Measurements from ENCODE around the gene RALGDS.

Gene RALGDS

GRCh38 chr9:133144142-133144903, 23.3 kb upstream of the RALGDS start:
- H3K4me1 ChIP-seq (ENCODE audit: control insufficient read depth, insufficient read depth, low read length, poor library complexity, severe bottlenecking) = peaks cover 76% of the 10 kb centered on the region

GRCh38 chr9:133143639-133144141, 22.6 kb upstream of the RALGDS start:
- Histone ChIP-seq H3K9me3 (ENCODE audit: control insufficient read depth, low read length) (no peaks in the 10 kb centered on the region), H3K36me3 (ENCODE audit: control insufficient read depth, insufficient read depth, low read length) (peaks cover 8% of the 10 kb centered on the region), H3K27ac (ENCODE audit: insufficient read depth, low read length, poor library complexity, severe bottlenecking) (peak overlapping the region; percentile 98), H3K27me3 (replicated peaks; ENCODE audit: control insufficient read depth, insufficient read depth, low read length, poor library complexity, severe bottlenecking) (no peaks in the 10 kb centered on the region), H3K4me1 (ENCODE audit: control insufficient read depth, insufficient read depth, low read length, poor library complexity, severe bottlenecking) (peaks cover 76% of the 10 kb centered on the region), H3K4me3 (ENCODE audit: insufficient read depth, low read depth, low read length, poor library complexity, severe bottlenecking) (peak overlapping the region; percentile 39)
- no peak for DNase-seq

More at GRCh38 chr9:133144142-133144903, 23.3 kb upstream of the RALGDS start:
- H3K27ac ChIP-seq (ENCODE audit: insufficient read depth, low read length, poor library complexity, severe bottlenecking) = peak overlapping the region; percentile 98
- H3K27me3 ChIP-seq (replicated peaks; ENCODE audit: control insufficient read depth, insufficient read depth, low read length, poor library complexity, severe bottlenecking) = no peaks in the 10 kb centered on the region
- H3K4me3 ChIP-seq (ENCODE audit: insufficient read depth, low read depth, low read length, poor library complexity, severe bottlenecking) = peak overlapping the region; percentile 39
- no peaks in the 10 kb centered on the region for H3K9me3 ChIP-seq (ENCODE audit: control insufficient read depth, low read length)
- H3K36me3 ChIP-seq (ENCODE audit: control insufficient read depth, insufficient read depth, low read length) = peaks cover 8% of the 10 kb centered on the region
- peak; percentile 91 to 93 (median 92) for DNase-seq

- peak overlapping the region; percentile 98 for H3K27ac ChIP-seq (ENCODE audit: insufficient read depth, low read length, poor library complexity, severe bottlenecking)
- peaks cover 8% of the 10 kb centered on the region for H3K36me3 ChIP-seq (ENCODE audit: control insufficient read depth, insufficient read depth, low read length)
- DNase-seq = peak in 1 of 3 donors; percentile 44
- H3K9me3 ChIP-seq (ENCODE audit: control insufficient read depth, low read length) = no peaks in the 10 kb centered on the region
- peaks cover 76% of the 10 kb centered on the region for H3K4me1 ChIP-seq (ENCODE audit: control insufficient read depth, insufficient read depth, low read length, poor library complexity, severe bottlenecking)
- no peaks in the 10 kb centered on the region for H3K27me3 ChIP-seq (replicated peaks; ENCODE audit: control insufficient read depth, insufficient read depth, low read length, poor library complexity, severe bottlenecking)
- no peak overlapping the region for H3K4me3 ChIP-seq (ENCODE audit: insufficient read depth, low read depth, low read length, poor library complexity, severe bottlenecking)
These were observed 21.9 kb upstream of the RALGDS start for GRCh38 chr9:133142684-133143622.

GRCh38 chr9:133141833-133142595, 21.0 kb upstream of the RALGDS start:
- H3K27me3 ChIP-seq (replicated peaks; ENCODE audit: control insufficient read depth, insufficient read depth, low read length, poor library complexity, severe bottlenecking) = no peaks in the 10 kb centered on the region
- peak overlapping the region; percentile 98 for H3K27ac ChIP-seq (ENCODE audit: insufficient read depth, low read length, poor library complexity, severe bottlenecking)
- DNase-seq = peak; percentile 83 to 85 (median 84)
- H3K36me3 ChIP-seq (ENCODE audit: control insufficient read depth, insufficient read depth, low read length) = peaks cover 8% of the 10 kb centered on the region
- no peaks in the 10 kb centered on the region for H3K9me3 ChIP-seq (ENCODE audit: control insufficient read depth, low read length)
- peaks cover 76% of the 10 kb centered on the region for H3K4me1 ChIP-seq (ENCODE audit: control insufficient read depth, insufficient read depth, low read length, poor library complexity, severe bottlenecking)
- peak overlapping the region; percentile 9 for H3K4me3 ChIP-seq (ENCODE audit: insufficient read depth, low read depth, low read length, poor library complexity, severe bottlenecking)

GRCh38 chr9:133140606-133141005, 19.6 kb upstream of the RALGDS start:
- peaks cover 77% of the 10 kb centered on the region for H3K4me1 ChIP-seq (ENCODE audit: control insufficient read depth, insufficient read depth, low read length, poor library complexity, severe bottlenecking)
- H3K27ac ChIP-seq (ENCODE audit: insufficient read depth, low read length, poor library complexity, severe bottlenecking) = peak overlapping the region; percentile 98

GRCh38 chr9:133140174-133140505, 19.1 kb upstream of the RALGDS start:
- H3K4me1 ChIP-seq (ENCODE audit: control insufficient read depth, insufficient read depth, low read length, poor library complexity, severe bottlenecking) = peaks cover 79% of the 10 kb centered on the region

More at GRCh38 chr9:133140606-133141005, 19.6 kb upstream of the RALGDS start:
- Histone ChIP-seq H3K9me3 (ENCODE audit: control insufficient read depth, low read length) (no peaks in the 10 kb centered on the region), H3K4me3 (ENCODE audit: insufficient read depth, low read depth, low read length, poor library complexity, severe bottlenecking) (no peak overlapping the region), H3K36me3 (ENCODE audit: control insufficient read depth, insufficient read depth, low read length) (peaks cover 4% of the 10 kb centered on the region), H3K27me3 (replicated peaks; ENCODE audit: control insufficient read depth, insufficient read depth, low read length, poor library complexity, severe bottlenecking) (no peaks in the 10 kb centered on the region)
- DNase-seq = no peak

GRCh38 chr9:133139246-133140173, 18.5 kb upstream of the RALGDS start:
- Histone ChIP-seq H3K27ac (ENCODE audit: insufficient read depth, low read length, poor library complexity, severe bottlenecking) (peak overlapping the region; percentile 98), H3K9me3 (ENCODE audit: control insufficient read depth, low read length) (no peaks in the 10 kb centered on the region), H3K4me1 (ENCODE audit: control insufficient read depth, insufficient read depth, low read length, poor library complexity, severe bottlenecking) (peaks cover 79% of the 10 kb centered on the region), H3K4me3 (ENCODE audit: insufficient read depth, low read depth, low read length, poor library complexity, severe bottlenecking) (no peak overlapping the region), H3K36me3 (ENCODE audit: control insufficient read depth, insufficient read depth, low read length) (no peaks in the 10 kb centered on the region), H3K27me3 (replicated peaks; ENCODE audit: control insufficient read depth, insufficient read depth, low read length, poor library complexity, severe bottlenecking) (no peaks in the 10 kb centered on the region)
- no peak for DNase-seq

More at GRCh38 chr9:133140174-133140505, 19.1 kb upstream of the RALGDS start:
- DNase-seq = no peak
- H3K27me3 ChIP-seq (replicated peaks; ENCODE audit: control insufficient read depth, insufficient read depth, low read length, poor library complexity, severe bottlenecking) = no peaks in the 10 kb centered on the region
- H3K36me3 ChIP-seq (ENCODE audit: control insufficient read depth, insufficient read depth, low read length) = no peaks in the 10 kb centered on the region
- H3K4me3 ChIP-seq (ENCODE audit: insufficient read depth, low read depth, low read length, poor library complexity, severe bottlenecking) = no peak overlapping the region
- no peaks in the 10 kb centered on the region for H3K9me3 ChIP-seq (ENCODE audit: control insufficient read depth, low read length)
- peak overlapping the region; percentile 98 for H3K27ac ChIP-seq (ENCODE audit: insufficient read depth, low read length, poor library complexity, severe bottlenecking)

- H3K36me3 ChIP-seq (ENCODE audit: control insufficient read depth, insufficient read depth, low read length) = no peaks in the 10 kb centered on the region
- peaks cover 82% of the 10 kb centered on the region for H3K4me1 ChIP-seq (ENCODE audit: control insufficient read depth, insufficient read depth, low read length, poor library complexity, severe bottlenecking)
- H3K27me3 ChIP-seq (replicated peaks; ENCODE audit: control insufficient read depth, insufficient read depth, low read length, poor library complexity, severe bottlenecking) = no peaks in the 10 kb centered on the region
- DNase-seq = no peak
- H3K27ac ChIP-seq (ENCODE audit: insufficient read depth, low read length, poor library complexity, severe bottlenecking) = peak overlapping the region; percentile 65
- no peak overlapping the region for H3K4me3 ChIP-seq (ENCODE audit: insufficient read depth, low read depth, low read length, poor library complexity, severe bottlenecking)
- H3K9me3 ChIP-seq (ENCODE audit: control insufficient read depth, low read length) = no peaks in the 10 kb centered on the region
These were observed 16.6 kb upstream of the RALGDS start for GRCh38 chr9:133137451-133138231.
